Breast epithelium (tissue), 3 donors: ENCODE data around the gene PIGK.

Source experiments
- POLR2A ChIP-seq: fragments of 450-650 bp; IDR thresholded peaks from one replicate; pipeline ENCODE4 v1.6.1; 2016; ENCODE audit warnings: antibody characterized with exemption, mild to moderate bottlenecking, moderate library complexity
- POLR2AphosphoS5 ChIP-seq, 3 donors: sonication (generic); formaldehyde crosslinking; IDR thresholded peaks; one replicate each; pipeline ENCODE4 v1.6.1; 2017; ENCODE audit warnings: antibody characterized with exemption in 3 of 3
- TF ChIP-seq, protein P1 (sequence below), 3 donors: fragments of 450-650 bp; IDR thresholded peaks; one replicate each; pipeline ENCODE4 v1.5.1; 2016 to 2017; ENCODE audit warnings: antibody characterized with exemption in 3 of 3, mild to moderate bottlenecking in 3 of 3, moderate library complexity in 3 of 3

DNA sequence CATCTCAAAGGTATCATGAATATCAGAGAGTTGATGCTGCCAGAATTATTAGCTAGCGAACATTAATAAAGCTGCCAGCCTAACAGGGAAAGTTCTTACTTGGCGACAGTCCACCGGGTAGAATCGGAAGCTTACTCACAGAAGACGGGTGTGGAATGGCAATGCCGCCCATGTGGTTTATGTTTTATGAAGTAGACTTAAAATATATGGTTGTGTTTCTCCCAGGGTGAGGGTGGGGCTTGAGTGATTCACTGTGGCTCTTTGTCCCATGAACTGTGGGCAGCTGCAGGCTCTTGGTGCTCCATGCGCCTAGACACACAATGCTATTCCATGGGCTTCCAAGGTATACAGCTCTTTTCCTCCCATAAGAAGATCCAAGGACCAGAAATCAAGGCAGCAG is 162.7 kb downstream of the PIGK start:
- TF ChIP-seq, protein P1, sequence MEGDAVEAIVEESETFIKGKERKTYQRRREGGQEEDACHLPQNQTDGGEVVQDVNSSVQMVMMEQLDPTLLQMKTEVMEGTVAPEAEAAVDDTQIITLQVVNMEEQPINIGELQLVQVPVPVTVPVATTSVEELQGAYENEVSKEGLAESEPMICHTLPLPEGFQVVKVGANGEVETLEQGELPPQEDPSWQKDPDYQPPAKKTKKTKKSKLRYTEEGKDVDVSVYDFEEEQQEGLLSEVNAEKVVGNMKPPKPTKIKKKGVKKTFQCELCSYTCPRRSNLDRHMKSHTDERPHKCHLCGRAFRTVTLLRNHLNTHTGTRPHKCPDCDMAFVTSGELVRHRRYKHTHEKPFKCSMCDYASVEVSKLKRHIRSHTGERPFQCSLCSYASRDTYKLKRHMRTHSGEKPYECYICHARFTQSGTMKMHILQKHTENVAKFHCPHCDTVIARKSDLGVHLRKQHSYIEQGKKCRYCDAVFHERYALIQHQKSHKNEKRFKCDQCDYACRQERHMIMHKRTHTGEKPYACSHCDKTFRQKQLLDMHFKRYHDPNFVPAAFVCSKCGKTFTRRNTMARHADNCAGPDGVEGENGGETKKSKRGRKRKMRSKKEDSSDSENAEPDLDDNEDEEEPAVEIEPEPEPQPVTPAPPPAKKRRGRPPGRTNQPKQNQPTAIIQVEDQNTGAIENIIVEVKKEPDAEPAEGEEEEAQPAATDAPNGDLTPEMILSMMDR (IDR thresholded peaks at IDR 0.05) = no peak
- TF ChIP-seq POLR2A = no peak
- no peak for TF ChIP-seq POLR2AphosphoS5 (IDR thresholded peaks at IDR 0.05)
